Stimulated activated CD4-positive, alpha-beta T cell treated with anti-CD3 and anti-CD28 coated beads, Interleukin-2, amount 100 ng/mL, for 24 hours (primary cell): ENCODE measurements around the gene SLC1A2.
"Not testable (repeated sequence)": the region's sequence is repeated elsewhere in the genome, so short reads cannot be mapped to it uniquely, and the experiment has no call there.

Experiments
- DNase-seq, 2 donors: peaks; one replicate each; pipeline ENCODE4 v3.0.0-alpha.2; 2020

SLC1A2 gene

DNA sequence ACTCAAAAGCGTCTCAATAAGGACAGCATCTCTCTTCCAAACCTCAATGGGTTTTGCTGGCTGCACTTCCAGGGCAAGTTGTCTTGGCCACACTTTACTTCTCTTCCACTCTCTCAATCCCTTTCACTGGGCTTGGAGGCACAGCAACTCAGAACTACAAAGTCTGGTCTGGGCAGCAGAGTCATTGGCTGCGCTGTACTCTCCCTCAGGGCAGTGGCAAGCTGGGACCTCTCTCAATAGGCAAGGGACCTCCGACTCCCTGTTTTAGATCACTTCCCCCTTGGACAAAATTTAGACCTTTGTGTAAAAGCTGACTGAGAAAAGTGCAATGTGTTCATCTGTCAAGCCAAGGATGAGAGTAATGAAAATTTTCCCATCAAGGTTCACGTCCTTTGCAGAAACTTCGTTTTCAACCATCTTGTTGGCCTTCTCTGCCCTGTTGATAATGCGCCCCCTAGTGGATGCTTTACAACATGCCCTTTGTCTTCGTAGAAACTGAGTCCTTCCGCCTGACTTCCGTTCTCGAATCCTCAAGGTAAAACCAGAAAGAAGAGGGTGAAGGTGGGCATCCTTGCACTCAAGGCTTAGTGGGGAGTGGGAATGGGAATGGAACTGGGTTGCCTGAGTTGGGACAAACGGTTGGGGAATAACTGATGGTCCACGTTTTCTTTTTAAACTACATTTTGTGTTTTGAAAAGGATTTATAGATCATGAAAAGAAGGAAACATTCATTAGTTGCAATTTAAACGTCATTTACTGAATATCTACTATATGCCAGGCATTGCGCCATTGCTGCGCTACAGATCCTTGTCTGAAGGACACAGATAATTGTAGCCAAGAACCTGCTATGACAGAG lies 181.3 kb downstream of the SLC1A2 start:
- peak; percentile 52 to 54 for DNase-seq

DNA sequence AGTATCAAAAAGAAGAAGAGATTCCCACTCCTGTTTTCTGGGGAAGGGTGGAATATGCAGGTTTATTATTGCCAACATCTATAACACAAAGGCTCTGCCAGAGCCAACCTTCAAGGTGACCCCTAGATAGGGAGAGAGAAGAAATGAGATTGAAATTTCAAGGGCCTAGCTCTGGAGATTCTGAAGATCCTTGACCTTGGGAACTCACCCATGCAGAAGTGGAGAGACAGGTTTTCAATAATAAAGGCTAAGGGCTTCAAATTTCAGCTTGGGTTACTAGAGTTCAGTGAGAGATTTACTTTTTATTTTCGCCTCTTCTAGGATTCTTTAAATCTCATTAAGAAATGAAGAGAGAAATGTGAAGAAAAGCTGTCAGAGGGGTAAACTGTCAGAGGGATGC lies 182.0 kb downstream of the SLC1A2 start:
- no peak for DNase-seq

DNA sequence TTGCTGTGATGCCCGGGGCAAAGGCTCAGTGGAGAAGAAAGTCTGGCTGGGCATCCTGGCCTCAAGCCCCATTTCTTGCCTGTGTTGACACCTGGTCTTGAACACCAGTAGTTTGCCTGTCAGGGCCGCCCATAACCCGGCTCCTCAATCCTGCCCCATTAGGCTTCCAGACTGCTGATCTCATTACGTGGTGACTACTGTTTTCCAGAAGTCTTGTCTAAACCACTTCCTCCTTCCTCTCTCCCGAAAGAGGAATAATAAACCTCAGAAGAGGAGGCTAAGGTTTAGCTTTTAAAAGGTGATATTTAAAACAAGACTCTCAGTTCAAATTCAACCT lies 182.7 kb downstream of the SLC1A2 start:
- DNase-seq = no peak

DNA sequence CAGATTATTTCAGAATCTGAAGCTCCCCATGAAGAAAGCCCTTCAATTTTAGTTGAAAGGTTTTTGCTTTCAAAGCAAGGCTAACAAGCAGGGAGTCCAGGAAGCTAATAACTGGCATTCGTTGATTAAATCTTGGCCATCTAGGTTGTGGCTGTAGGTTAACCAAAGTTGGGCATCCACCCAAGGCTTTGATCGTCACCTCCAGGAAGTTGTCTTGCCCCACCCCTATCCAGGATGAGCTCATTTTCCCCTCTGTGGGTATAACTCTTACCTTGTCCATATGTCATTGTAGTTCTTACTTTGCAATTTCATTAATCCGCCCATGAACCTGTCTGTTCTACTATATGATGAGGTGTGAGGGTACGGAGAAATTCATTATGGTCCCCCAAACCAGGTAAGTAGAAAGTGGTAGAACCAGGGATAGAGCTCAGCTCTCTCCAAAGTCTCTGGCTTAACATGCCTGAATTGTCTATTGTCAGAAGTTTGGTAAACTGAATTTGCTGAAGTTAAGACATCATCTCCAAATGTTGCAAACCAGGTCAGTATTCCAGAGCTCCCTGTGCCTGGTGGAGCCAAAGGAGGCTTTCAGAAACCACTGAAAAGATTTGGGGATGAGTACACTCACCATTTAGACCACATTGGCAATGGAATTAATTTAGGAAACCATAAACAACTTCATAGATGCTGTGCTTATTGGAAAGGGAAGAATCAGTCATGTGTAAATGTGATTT lies 183.3 kb downstream of the SLC1A2 start:
- peak; percentile 46 to 48 for DNase-seq

DNA sequence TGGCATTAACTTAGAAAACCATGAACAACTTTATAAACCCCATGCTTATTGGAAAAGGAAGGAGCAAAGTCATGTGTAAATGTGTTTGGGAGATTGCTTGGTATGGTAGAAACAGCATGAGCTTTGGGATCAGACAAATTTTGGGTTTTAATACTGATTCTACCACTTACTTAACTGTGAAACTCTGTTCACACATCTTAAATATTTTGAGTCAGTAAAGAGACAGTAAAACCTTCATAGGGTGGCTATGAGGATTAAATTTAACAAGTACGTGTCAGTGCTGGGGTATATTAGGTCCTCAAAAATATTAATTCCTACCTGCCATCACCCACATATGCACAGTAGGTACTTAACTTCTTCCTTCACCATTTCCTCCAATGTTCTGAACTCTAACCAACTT lies 183.9 kb downstream of the SLC1A2 start:
- no peak for DNase-seq

DNA sequence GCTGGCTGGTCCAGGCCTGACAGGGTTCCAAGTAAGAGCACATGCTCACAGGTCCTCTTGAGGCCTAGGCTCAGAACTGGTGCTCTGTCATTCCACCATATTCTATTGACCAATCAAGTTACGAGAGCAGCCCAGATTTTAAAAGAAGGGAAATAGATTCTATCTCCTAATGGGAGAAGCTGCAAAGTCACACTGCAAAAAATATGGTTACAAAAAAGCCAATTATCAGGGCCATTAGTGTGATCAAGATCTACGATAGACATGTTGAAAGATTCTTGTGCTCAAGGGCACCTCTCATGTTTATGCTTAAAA lies 184.2 kb downstream of the SLC1A2 start:
- no peak for DNase-seq

DNA sequence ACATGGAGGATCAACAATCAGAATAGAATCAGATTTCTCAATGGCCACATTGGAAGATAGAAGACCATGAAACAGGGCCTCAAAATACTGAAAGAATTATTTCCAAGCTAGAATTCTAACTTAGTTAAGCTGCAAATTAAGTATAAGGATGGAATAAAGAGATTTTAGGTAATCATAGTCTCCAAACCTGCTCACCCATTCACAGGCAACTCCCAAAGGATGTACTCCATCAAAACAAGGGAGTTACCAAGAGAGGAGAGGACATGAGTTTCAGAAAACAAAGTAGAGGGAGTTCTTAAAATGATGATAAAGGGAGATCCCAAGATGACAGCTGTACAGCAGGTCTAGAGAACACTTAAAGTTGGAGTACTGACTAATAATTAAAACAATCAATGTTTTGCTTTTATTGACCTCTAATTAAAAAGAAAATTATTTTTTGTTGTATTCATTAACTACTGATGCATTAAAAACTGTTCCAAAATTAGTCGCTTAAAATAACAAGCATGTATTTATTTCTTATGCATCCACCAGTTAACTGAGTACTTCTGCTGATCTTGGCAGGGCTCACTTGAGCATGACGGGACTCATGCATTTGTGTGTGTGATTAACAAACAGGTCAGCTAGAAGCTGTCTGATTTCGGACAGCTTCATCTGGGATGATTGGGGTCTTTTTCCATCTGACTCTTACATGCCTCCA lies 184.8 kb downstream of the SLC1A2 start:
- no peak for DNase-seq

DNA sequence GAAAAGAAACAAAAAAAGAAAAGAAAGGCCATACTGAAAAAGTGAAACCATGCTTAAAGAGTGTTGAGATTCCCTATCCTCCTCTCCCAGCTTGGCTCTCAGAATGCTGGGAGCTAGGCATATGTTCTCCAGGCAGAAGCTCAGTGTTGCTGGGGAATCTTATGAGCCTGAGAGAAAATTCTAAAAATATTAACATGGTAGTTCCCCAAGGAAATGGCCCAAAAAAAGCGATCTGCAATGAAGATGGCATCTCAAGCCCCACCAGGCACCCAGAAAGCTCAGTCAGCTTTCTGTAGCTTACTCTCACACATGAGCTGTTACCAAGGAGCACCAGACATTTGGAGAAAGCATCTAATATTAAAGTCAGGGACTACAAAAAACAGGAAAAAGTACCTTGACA lies 185.8 kb downstream of the SLC1A2 start:
- no peak for DNase-seq

DNA sequence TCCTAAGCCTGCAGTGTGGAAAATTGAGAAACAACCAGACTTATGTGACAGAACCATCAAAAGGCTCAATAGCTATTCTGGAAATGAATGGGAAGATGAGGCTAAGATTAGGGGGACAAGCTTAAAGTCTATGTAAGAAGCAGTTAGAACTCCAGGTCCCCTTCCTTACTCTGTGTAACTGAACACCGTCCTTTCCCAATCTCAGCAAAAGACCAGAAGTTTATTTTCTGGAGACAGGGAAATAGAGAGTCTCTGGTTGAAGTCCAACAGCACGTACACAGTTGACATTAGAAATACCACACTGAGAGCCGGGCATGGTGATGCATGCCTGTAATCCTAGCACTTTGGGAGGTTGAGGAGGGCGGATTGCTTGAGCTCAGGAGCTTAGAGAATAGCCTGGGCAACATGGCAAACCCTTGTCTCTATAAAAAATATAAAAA lies 186.4 kb downstream of the SLC1A2 start:
- DNase-seq = no peak

DNA sequence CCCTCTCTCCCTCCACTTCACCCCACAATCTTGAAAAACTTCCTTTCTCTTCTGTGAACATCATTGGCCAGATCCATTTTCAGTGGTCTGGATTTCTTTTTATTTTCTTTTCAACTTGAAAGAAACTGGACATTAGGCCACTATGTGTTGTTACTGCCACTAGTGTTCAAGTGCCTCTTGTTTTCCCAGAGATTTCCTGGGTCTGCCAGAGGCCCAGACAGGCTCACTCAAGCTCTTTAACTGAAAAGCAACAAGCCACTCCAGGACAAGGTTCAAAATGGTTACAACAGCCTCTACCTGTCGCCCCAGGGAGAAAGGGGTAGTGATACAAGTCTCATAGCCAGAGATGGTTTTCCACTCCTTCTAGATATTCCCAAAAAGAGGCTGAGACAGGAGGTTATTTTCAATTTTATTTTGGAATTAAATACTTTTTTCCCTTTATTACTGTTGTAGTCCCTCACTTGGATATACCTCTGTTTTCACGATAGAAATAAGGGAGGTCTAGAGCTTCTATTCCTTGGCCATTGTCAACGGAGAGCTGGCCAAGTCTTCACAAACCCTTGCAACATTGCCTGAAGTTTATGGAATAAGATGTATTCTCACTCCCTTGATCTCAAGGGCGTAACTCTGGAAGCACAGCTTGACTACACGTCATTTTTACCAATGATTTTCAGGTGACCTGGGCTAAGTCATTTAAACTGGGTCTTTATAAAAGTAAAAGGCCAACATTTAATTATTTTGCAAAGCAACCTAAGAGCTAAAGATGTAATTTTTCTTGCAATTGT lies 188.1 kb downstream of the SLC1A2 start:
- no peak for DNase-seq

DNA sequence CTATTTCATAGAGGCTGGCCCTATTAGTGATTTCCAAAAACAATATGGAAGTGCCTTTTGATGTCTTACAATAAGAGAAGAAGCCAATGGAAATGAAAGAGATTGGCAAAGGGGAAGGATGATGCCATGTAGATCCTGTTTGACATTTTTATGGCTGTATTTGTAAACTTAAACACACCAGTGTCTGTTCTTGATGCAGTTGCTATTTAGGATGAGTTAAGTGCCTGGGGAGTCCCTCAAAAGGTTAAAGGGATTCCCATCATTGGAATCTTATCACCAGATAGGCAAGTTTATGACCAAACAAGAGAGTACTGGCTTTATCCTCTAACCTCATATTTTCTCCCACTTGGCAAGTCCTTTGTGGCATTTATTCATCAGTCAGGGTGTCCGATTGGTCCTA lies 189.0 kb downstream of the SLC1A2 start:
- no peak for DNase-seq

DNA sequence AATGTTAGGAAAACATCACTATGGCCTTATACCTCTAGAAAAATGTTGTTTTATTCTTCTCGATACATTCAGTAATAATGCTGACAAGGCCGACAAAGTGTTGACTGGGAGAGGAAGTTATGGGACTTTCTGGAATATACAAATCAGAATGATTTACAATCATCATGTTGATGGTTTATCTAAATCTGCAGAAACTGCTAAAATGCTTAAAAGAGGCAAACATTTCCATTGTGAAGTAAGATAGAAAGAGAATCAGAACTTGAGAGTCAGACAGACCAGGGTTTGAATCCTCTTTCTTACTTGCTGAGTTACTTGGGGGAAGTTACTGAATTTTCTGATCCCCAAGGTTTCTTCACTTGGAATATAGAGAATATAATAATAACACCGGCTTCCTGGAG lies 191.0 kb downstream of the SLC1A2 start:
- DNase-seq = no peak

DNA sequence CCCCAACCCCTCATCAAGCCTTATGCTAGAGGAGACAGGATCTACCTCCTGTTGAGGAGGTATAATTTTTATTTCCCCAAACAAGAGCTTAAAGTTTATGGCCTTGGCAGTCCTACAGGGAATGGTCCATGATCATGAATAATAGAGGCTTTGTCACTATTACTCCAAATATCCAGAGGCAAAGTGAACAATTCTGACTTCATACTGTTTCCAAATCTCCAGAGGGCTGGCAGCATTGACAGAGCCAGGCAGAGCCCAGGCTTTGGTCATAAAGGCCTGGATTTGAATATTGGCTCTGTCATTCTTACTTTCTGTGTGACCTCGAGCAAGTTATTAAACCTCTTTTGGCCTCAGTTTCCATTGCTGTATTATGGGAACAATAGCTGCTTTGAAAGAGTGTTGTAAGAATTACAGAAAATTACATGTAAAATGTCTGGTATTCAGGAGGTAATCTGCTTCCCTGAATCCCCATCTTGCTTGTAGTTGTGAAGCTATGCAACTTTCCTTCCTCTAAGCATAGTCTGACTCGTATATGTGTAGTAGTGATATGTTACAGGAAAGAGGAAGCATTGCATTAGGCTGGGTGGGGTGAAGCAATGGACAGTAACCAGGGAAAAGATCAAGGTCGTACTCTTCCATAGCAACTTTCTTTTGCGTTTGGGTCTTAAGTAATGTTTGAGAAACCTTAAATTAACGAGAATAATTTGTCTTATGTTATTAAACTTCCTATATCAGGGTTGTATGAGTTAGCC lies 191.6 kb downstream of the SLC1A2 start:
- DNase-seq = no peak

DNA sequence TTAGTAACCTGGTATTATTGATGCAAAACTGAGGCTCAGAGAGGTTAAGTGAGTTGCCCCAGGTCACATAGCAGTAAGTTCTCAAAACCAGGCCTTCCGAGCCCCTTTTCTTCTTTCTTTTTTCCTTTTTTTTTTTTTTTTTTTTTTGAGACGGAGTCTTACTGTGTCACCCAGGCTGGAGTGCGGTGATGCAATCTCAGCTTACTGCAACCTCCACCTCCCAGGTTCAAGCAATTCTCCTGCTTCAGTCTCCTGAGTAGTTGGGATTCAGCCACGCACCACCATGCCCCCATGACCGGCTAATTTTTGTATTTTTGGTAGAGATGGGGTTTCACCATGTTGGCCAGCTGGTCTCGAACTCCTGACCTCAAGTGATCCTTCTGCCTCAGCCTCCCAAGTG lies 192.6 kb downstream of the SLC1A2 start:
- DNase-seq = not testable (repeated sequence)

DNA sequence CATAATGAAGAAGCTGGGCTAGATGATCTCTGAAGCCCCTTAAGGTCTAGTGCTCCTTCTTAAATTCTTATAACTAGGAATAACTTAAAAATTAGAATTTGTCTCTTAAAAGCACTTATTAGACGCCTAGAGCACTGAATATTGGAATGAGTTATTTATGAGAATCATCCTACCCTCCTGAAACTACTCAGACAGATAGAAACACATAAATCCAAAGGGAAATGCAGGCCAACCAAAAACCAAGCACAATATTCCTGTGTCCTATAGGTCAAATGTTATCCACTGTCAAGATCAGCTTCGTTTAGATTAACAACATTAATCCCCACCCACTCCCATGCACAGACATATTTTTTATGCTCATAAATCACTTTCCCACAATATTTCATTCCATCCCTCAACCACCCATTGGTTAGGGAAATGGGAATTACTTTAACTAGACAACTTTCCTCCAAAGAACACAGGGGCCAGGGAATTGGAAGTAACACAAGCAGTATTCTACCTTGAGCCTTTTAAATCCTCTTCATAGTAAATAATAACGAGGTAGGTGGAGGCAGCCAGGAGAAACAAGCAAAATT lies 193.3 kb downstream of the SLC1A2 start:
- no peak for DNase-seq

DNA sequence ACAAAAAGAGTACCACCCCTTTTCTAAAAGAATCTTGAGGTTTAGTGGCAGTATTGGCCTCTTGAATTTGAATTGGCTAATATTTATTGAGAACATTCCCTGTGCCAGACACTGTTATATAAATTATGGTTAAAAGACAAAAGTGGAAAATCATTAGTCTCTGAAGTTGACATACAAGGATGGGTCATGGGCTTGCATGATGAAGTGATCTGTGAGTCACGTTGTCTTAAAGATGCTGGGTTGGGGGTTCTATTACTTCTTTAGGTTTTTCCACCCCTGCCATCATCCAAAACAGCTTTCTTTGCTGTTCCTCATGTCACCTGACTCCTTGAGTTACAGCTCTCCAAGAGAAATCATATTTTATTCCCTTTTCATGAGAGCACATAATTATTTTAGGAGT lies 195.4 kb downstream of the SLC1A2 start:
- DNase-seq = no peak

DNA sequence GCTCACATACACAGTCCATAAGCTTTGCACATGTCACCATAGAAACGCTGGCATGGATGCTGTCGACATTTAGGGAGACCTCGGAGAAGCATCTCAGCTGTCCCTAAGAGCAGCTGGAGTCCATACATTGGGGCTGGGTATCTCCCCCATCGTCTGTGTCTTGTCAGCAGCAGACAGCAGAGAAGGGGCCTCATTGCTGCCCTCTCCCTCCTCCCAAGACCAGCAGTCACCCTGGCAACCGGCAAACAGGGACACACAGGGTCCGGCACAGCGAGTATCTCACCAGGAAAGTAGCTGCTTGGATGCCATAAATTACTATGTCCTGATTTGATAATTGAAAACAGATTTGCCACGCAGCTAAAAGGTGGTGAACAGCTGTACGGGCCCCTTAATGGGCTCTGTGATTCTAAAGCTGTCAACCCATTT lies 196.0 kb downstream of the SLC1A2 start:
- no peak for DNase-seq

DNA sequence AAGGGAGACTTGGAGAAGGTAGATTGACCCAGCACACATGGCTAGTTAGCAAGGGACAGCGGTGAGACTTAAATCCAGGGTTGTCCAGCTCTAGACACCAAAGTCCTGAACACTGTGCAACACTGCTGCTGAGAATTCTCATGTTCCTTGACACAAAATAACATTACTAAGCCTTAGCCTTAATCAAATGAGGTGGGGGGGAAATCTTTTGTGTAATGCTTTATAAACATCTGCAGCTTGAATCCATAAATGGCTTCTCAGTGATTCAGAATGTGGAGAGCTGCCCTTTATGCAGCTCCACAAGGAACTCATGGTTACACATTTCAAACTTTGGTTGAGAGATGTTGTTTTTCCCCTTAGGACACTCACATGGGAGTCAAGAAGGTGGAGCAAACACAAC lies 200.4 kb downstream of the SLC1A2 start:
- no peak for DNase-seq

DNA sequence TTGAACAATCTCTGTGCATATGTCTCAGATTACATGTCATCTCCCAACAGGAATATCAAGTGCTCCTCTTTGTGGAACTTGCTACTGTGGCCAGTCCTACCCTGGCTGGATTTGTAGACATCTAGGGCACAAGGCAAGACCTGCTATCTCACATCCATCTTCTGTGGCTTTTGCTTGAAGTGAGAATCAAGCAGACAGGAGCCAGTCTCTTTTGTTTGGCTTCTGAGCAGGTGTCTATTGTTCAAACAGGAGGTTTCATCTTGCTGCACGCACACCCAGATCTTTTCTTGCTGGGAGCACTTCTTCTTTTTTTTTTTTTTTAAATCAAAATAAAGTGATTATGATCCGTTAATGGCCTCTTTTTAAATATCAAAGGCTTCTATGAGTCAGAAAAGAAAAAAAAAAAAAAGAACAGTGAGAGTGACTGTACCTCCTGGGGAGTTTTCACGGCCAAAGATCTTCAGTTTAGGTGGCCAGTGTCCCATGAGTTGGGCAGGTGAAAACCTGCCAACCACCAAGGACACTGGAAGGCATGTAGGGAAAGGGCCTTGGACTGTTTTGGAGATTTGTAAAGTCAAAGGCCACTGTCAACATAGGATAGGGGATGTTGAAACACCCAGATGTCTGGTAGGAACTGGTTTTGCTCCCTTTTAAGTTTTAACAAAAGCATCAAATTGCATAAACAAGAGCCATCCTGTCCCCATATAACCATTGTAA lies 202.2 kb downstream of the SLC1A2 start:
- no peak for DNase-seq

DNA sequence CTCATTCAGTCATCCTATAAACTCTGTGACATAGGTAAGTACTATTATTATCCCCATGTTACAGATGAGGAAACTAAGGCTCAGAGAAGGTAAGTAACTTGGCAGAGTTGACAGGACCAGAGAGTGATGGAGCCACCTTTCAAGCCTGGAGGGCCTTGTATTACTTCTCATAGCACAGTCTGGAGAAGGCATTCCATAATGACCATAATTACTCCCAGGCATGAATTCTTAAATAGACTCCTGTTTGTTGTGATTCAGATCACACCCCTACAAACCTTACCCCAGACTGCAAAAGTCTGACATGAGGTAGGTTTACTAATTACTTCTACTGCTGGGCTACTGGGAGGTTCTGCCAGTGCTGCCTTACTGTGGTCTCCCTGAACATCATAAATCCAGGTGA lies 203.4 kb downstream of the SLC1A2 start:
- no peak for DNase-seq

DNA sequence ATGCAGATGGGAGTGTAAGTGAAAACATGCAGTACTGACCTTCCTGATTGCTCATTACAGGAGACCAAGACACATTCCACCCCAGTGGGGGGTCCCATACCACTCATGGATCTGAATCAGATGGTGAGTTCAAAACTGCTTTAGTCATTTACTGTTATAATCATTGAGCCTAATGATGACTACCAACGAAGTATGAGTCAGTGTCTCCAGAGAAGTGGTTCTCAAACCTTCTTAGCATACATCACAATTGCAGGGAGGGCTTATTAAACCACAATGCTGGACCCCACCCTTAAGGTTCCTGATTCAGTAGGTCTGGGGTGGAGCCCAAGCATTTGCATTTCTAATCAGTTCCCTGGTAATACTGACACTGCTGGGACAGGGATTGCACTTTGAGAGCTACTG lies 204.6 kb downstream of the SLC1A2 start:
- peak; percentile 51 to 59 for DNase-seq
